WTC11 (cell line): Measurements from ENCODE around the gene PAK3.

Experiments
- CBFB ChIP-seq: sonication (generic); formaldehyde crosslinking; IDR thresholded peaks from 2 replicates; pipeline ENCODE4 v1.8.1; 2022; ENCODE audit warnings: mild to moderate bottlenecking, low read depth, missing genetic modification reagents
- CTCF ChIP-seq: fragments of 200-600 bp; IDR thresholded peaks from 2 replicates; pipeline ENCODE4 v1.8.0; 2022; ENCODE audit warnings: antibody characterized with exemption
- ETV6 ChIP-seq: sonication (generic); formaldehyde crosslinking; IDR thresholded peaks from 2 replicates; pipeline ENCODE4 v1.8.1; 2022; ENCODE audit warnings: mild to moderate bottlenecking, missing genetic modification reagents

- TF ChIP-seq CBFB (CRISPR knock-in tag) (no peak), ETV6 (CRISPR knock-in tag) (no peak), CTCF (no peak)
These were observed 84.8 kb downstream of the PAK3 start for GRCh38 chrX:111180750-111181240.
